ENCODE results near the gene COTL1. TPM values are rescaled to one million over a fixed set of nuclear protein-coding genes. Genes with fewer than 3 reads are reported as not detected.

COTL1 gene
- total RNA-seq, 1 donor from 2014 or later: 318 TPM

- TF ChIP-seq CTCF (conservative IDR thresholded peaks at IDR 0.05; ENCODE audit: low read depth, low read length): no peak
- no peak overlapping the region for H3K4me3 ChIP-seq (ENCODE audit: low read depth, low read length)
- no peak for DNase-seq (ENCODE audit: low read depth)
Observed at GRCh38 chr16:84544031-84544773, 73.7 kb downstream of the COTL1 start.

GRCh38 chr16:84543253-84543652 is 74.6 kb downstream of the COTL1 start:
- no peak overlapping the region for H3K4me3 ChIP-seq (ENCODE audit: low read depth, low read length)
- TF ChIP-seq CTCF (conservative IDR thresholded peaks at IDR 0.05; ENCODE audit: low read depth, low read length): no peak
- no peak for DNase-seq (ENCODE audit: low read depth)

- no peak overlapping the region for H3K4me3 ChIP-seq (ENCODE audit: low read depth, low read length)
- TF ChIP-seq CTCF (conservative IDR thresholded peaks at IDR 0.05; ENCODE audit: low read depth, low read length): no peak
- no peak for DNase-seq (ENCODE audit: low read depth)
Observed at GRCh38 chr16:84541999-84542817, 75.7 kb downstream of the COTL1 start.

GRCh38 chr16:84540194-84540593 is 77.7 kb downstream of the COTL1 start:
- H3K4me3 ChIP-seq (ENCODE audit: low read depth, low read length): no peak overlapping the region
- TF ChIP-seq CTCF (conservative IDR thresholded peaks at IDR 0.05; ENCODE audit: low read depth, low read length): no peak
- DNase-seq (ENCODE audit: low read depth): no peak

DNA sequence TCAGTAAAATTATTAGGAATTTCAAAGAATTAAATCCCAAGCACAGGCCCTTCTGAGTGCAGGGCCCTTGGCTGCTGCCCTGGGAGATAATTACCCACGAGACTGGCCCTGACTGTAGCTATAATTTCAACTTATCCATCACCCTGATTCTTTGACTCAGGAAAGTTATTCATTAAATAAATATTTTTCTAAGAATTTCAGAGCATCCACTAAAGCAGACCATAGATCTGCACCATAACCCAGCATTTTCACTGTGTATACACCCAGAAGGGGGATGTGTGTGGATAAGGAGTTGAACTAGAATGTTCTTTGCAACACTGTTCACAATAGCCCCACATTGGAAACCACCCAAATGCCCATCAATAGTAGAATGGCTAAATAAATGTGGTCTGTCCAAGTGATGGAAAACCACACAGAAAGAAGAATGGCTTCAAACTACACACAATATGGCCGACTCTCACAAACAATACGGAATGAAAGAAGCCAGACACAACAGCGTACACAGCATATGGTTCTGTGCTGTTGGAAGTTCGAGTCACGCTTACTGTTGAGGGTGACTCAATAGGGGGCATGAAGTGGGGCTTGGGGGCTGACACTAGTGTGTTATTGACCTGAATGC is 79.5 kb downstream of the COTL1 start:
- no peak overlapping the region for H3K4me3 ChIP-seq (ENCODE audit: low read depth, low read length)
- TF ChIP-seq CTCF (conservative IDR thresholded peaks at IDR 0.05; ENCODE audit: low read depth, low read length): no peak
- DNase-seq (ENCODE audit: low read depth): no peak

DNA sequence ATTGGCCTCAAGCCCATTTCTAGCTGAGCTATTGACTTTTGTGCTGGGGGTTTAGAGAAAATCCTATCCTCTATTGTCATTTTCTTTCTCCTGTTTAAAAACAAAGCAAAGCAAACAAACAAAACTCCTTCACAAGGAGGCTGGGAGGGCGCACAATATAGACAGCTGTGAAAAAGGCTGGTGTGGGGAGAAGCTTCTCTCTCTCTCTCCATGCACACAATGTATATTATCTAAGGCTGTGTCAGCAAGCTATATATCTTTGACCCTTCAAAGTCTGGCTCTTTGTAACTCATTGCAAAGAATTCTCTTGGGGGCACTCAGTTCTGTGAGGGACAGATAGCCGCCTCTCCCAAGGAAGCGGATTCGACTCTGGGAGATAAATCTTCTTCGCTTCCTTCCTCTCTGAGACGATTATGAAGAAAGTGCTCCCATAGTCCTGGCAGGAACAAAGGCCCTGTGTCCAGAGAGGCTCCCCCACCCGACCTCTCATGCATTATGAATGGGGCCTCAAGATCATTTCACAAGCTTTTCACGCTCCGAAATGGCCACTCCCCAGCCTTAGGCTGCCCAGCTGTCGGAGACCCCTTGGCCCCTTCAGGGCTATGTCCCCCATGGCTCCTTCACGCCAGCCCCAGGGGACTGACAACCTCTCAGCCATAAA is 80.3 kb downstream of the COTL1 start:
- no peak for DNase-seq (ENCODE audit: low read depth)
- H3K4me3 ChIP-seq (ENCODE audit: low read depth, low read length): no peak overlapping the region
- TF ChIP-seq CTCF (conservative IDR thresholded peaks at IDR 0.05; ENCODE audit: low read depth, low read length): no peak

All from epithelial cell of proximal tubule (primary cell).